GM12878 (cell line): Measurements from ENCODE around the gene SNX30. TPM values are rescaled to one million over a fixed set of nuclear protein-coding genes. Genes with fewer than 3 reads are reported as not detected.
A peak's percentile ranks its signal among the peaks of the same experiment; 100 is the strongest.

Source experiments
- BCL11A ChIP-seq: IDR thresholded peaks from 2 replicates; pipeline ENCODE4 v1.6.1; 2011; ENCODE audit warnings: low read depth, low read length
- CHD4 ChIP-seq: fragments of 200-600 bp; sonication (generic); IDR thresholded peaks from 2 replicates; pipeline ENCODE4 v1.6.1; 2016; ENCODE audit warnings: mild to moderate bottlenecking
- EED ChIP-seq: sonication (generic); IDR thresholded peaks from 2 replicates; pipeline ENCODE4 v1.6.1; 2016; ENCODE audit warnings: antibody characterized with exemption, low read depth
- GABPA ChIP-seq: IDR thresholded peaks from 2 replicates; pipeline ENCODE4 v1.6.1; 2014; ENCODE audit warnings: antibody characterized with exemption, low read depth, mild to moderate bottlenecking, inconsistent platforms
- MEF2A ChIP-seq: IDR thresholded peaks from 2 replicates; pipeline ENCODE4 v1.6.1; 2011; ENCODE audit warnings: low read depth, mild to moderate bottlenecking, low read length, moderate library complexity; ENCODE audit not compliant: insufficient read depth
- MYB ChIP-seq: fragments of 150-350 bp; IDR thresholded peaks from 2 replicates; pipeline ENCODE4 v1.6.1; 2014; ENCODE audit warnings: mild to moderate bottlenecking, low read depth, low read length, borderline replicate concordance
- NFXL1 ChIP-seq: fragments of 450-650 bp; IDR thresholded peaks from 2 replicates; pipeline ENCODE4 v1.6.1; 2017; ENCODE audit warnings: antibody characterized with exemption, mild to moderate bottlenecking, borderline replicate concordance
- NRF1 ChIP-seq: conservative IDR thresholded peaks from 2 replicates; pipeline ENCODE4 v1.6.1; 2011; ENCODE audit warnings: mild to moderate bottlenecking, low read depth, low read length, improper control_type of control experiment
- PAX5 ChIP-seq: IDR thresholded peaks from 2 replicates; pipeline ENCODE4 v1.6.1; 2011; ENCODE audit warnings: low read depth, low read length, borderline replicate concordance
- PAX8 ChIP-seq: fragments of 450-650 bp; IDR thresholded peaks from 2 replicates; pipeline ENCODE4 v1.6.1; 2017; ENCODE audit warnings: mild to moderate bottlenecking, moderate library complexity
- RAD21 ChIP-seq: IDR thresholded peaks from 2 replicates; pipeline ENCODE4 v1.6.1; 2011; ENCODE audit warnings: mild to moderate bottlenecking, low read depth, low read length, moderate library complexity; ENCODE audit not compliant: insufficient read depth
- RFX5 ChIP-seq: IDR thresholded peaks from 2 replicates; pipeline ENCODE4 v1.6.1; 2011; ENCODE audit warnings: low read depth, low read length, improper control_type of control experiment
- SIX5 ChIP-seq: IDR thresholded peaks from 2 replicates; pipeline ENCODE4 v1.6.1; 2011; ENCODE audit warnings: mild to moderate bottlenecking, low read depth, low read length, moderate library complexity; ENCODE audit not compliant: severe bottlenecking
- SMAD5 ChIP-seq: IDR thresholded peaks from 2 replicates; pipeline ENCODE4 v1.6.1; 2016; ENCODE audit warnings: antibody characterized with exemption, low read depth
- SUPT20H ChIP-seq: IDR thresholded peaks from 2 replicates; pipeline ENCODE4 v1.6.1; 2011; ENCODE audit warnings: low read depth, mild to moderate bottlenecking, low read length, moderate library complexity, borderline replicate concordance; ENCODE audit not compliant: control insufficient read depth
- TARDBP ChIP-seq: IDR thresholded peaks from 2 replicates; pipeline ENCODE4 v1.6.1; 2016; ENCODE audit warnings: borderline replicate concordance
- TCF7 ChIP-seq: IDR thresholded peaks from 2 replicates; pipeline ENCODE4 v1.6.1; 2014; ENCODE audit warnings: antibody characterized with exemption, borderline replicate concordance
- WRNIP1 ChIP-seq: IDR thresholded peaks from 2 replicates; pipeline ENCODE4 v1.6.1; 2011; ENCODE audit warnings: low read depth, low read length, improper control_type of control experiment, borderline replicate concordance
- polyA plus RNA-seq, 11 experiments: library from polyadenylated mRNA; depleted of rRNA in 4 of 11; unstranded in 6 of 11; stranded (reverse) in 5 of 11; fragments of >200 nt; fragmentation: Nextera tagmentation in 4 of 11; fragmentation: Illumina TruSeq in 1 of 11; extraction: Ambion mirVana in 4 of 11; extraction: Trizol in 1 of 11; gene quantifications; 1 replicate in 1 of 11; 2 replicates in 10 of 11; pipeline versions ENCODE4 v1.2.1 to v1.2.3, GENCODE V29; 2011 to 2016; ENCODE audit warnings: inconsistent platforms in 2 of 11, missing spikeins in 2 of 11, low read depth in 1 of 11
- total RNA-seq, 4 experiments: library from RNA; depleted of rRNA in 3 of 4; stranded (reverse); fragments of >200 nt in 3 of 4; fragmentation: Illumina TruSeq in 1 of 4; extraction: Trizol in 1 of 4; gene quantifications; 2 replicates each; pipeline versions ENCODE4 v1.2.1 to v1.2.3, GENCODE V29; 2013 to 2021
- TF ChIP-seq, protein P1 (sequence below): IDR thresholded peaks from 2 replicates; pipeline ENCODE4 v1.6.1; 2012; ENCODE audit warnings: mild to moderate bottlenecking, low read depth, low read length
- TF ChIP-seq, protein P2 (sequence below): fragments of 450-650 bp; IDR thresholded peaks from 2 replicates; pipeline ENCODE4 v1.6.1; 2017; ENCODE audit warnings: mild to moderate bottlenecking
- TF ChIP-seq, protein P3 (sequence below): IDR thresholded peaks from 2 replicates; pipeline ENCODE4 v1.6.1; 2012; ENCODE audit warnings: low read depth, low read length, improper control_type of control experiment
- TF ChIP-seq, protein P4 (sequence below): IDR thresholded peaks from 2 replicates; pipeline ENCODE4 v1.6.1; 2011; ENCODE audit warnings: borderline replicate concordance, low read depth, mild to moderate bottlenecking, moderate library complexity, mixed read lengths, low read length; ENCODE audit not compliant: insufficient read depth; ENCODE audit errors: extremely low read length

Gene SNX30
- total and polyA plus RNA-seq, 10 of the 15 experiments (the other 5 are each of a cell fraction or from before 2014, with no cell fraction given) = 0.53 to 4.0 (median 1.5) TPM

DNA sequence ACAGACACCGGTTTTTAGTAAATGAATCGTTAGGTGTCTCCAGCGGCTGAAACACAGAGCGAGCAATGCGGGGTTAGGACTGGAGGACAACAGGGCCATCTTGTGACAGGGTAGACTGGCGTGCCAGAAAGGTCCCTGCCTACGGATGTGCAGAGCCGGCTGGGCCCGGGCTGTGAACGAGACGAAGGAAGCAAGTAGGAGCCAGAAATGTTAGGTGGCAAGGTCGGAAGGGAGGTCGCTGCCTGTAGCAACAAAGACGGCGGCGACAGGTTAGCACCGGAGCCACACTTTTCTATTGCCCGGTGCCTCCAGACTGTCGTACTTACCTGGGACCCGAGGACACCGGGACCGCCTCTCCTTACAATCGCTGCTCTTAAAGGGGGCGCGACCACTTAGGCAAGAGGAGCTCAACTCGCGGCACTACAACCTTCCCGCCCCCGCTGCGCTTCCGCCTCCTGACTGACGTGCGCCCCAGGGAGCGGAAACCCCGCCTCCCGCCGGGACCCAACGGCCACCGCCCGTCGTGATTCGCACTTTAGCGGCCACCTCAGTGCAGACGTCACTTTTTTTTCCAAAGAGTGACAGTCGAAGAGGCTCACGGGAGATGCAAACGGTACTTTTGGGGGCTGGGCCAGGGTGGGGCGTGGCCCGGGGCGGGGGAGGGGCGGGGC is 32.8 kb upstream of the SNX30 start, which contains the start of gene INIP (continued):
- TF ChIP-seq SIX5 (no peak), SMAD5 (no peak), PAX8 (no peak), TARDBP (no peak; the same call in 1 of the 2 replicates), SUPT20H (no peak), RFX5 (0 out of 2 replicates have a peak, but pooled peaks have one; percentile 46), GABPA (peak; percentile 87), MYB (no peak), MEF2A (no peak), RAD21 (peak; percentile 55), BCL11A (no peak), PAX5 (no peak), NFXL1 (no peak), WRNIP1 (no peak), NRF1 (no peak), TCF7 (no peak), EED (no peak), CHD4 (no peak)
- TF ChIP-seq, protein P1, sequence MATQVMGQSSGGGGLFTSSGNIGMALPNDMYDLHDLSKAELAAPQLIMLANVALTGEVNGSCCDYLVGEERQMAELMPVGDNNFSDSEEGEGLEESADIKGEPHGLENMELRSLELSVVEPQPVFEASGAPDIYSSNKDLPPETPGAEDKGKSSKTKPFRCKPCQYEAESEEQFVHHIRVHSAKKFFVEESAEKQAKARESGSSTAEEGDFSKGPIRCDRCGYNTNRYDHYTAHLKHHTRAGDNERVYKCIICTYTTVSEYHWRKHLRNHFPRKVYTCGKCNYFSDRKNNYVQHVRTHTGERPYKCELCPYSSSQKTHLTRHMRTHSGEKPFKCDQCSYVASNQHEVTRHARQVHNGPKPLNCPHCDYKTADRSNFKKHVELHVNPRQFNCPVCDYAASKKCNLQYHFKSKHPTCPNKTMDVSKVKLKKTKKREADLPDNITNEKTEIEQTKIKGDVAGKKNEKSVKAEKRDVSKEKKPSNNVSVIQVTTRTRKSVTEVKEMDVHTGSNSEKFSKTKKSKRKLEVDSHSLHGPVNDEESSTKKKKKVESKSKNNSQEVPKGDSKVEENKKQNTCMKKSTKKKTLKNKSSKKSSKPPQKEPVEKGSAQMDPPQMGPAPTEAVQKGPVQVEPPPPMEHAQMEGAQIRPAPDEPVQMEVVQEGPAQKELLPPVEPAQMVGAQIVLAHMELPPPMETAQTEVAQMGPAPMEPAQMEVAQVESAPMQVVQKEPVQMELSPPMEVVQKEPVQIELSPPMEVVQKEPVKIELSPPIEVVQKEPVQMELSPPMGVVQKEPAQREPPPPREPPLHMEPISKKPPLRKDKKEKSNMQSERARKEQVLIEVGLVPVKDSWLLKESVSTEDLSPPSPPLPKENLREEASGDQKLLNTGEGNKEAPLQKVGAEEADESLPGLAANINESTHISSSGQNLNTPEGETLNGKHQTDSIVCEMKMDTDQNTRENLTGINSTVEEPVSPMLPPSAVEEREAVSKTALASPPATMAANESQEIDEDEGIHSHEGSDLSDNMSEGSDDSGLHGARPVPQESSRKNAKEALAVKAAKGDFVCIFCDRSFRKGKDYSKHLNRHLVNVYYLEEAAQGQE = no peak
- TF ChIP-seq, protein P2, sequence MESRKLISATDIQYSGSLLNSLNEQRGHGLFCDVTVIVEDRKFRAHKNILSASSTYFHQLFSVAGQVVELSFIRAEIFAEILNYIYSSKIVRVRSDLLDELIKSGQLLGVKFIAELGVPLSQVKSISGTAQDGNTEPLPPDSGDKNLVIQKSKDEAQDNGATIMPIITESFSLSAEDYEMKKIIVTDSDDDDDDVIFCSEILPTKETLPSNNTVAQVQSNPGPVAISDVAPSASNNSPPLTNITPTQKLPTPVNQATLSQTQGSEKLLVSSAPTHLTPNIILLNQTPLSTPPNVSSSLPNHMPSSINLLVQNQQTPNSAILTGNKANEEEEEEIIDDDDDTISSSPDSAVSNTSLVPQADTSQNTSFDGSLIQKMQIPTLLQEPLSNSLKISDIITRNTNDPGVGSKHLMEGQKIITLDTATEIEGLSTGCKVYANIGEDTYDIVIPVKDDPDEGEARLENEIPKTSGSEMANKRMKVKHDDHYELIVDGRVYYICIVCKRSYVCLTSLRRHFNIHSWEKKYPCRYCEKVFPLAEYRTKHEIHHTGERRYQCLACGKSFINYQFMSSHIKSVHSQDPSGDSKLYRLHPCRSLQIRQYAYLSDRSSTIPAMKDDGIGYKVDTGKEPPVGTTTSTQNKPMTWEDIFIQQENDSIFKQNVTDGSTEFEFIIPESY = no peak
- TF ChIP-seq, protein P3, sequence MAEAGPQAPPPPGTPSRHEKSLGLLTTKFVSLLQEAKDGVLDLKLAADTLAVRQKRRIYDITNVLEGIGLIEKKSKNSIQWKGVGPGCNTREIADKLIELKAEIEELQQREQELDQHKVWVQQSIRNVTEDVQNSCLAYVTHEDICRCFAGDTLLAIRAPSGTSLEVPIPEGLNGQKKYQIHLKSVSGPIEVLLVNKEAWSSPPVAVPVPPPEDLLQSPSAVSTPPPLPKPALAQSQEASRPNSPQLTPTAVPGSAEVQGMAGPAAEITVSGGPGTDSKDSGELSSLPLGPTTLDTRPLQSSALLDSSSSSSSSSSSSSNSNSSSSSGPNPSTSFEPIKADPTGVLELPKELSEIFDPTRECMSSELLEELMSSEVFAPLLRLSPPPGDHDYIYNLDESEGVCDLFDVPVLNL = peak; percentile 86
- TF ChIP-seq, protein P4, sequence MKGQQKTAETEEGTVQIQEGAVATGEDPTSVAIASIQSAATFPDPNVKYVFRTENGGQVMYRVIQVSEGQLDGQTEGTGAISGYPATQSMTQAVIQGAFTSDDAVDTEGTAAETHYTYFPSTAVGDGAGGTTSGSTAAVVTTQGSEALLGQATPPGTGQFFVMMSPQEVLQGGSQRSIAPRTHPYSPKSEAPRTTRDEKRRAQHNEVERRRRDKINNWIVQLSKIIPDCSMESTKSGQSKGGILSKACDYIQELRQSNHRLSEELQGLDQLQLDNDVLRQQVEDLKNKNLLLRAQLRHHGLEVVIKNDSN = no peak
